Stomach (tissue), 9 donors: ENCODE measurements around the gene TTC7B. TPM values are rescaled to one million over a fixed set of nuclear protein-coding genes. Genes with fewer than 3 reads are reported as not detected.

Experiments used
- DNase-seq, 2 donors: peaks; one replicate each; pipeline versions ENCODE4 v3.0.0 to v3.0.0-alpha.2; 2013 to 2019
- H3K27ac ChIP-seq, 5 donors: fragments of 200-600 bp in 4 of 5; sonication (generic) in 4 of 5; one replicate each; pipeline ENCODE4 v1.5.1; 2013 to 2019; ENCODE audit warnings: mild to moderate bottlenecking in 1 of 5, moderate library complexity in 1 of 5
- H3K27me3 ChIP-seq, 3 donors: fragments of 200-600 bp; sonication (generic); one replicate each; pipeline ENCODE4 v1.5.1; 2017 to 2019; ENCODE audit warnings: mixed run types in 1 of 3
- H3K36me3 ChIP-seq, 4 donors: fragments of 200-600 bp; sonication (generic); 1 replicate in 3 of 4; 2 replicates in 1 of 4; pipeline ENCODE4 v1.5.1; 2016 to 2019
- H3K4me1 ChIP-seq, 4 donors: fragments of 200-600 bp; sonication (generic); one replicate each; pipeline ENCODE4 v1.5.1; 2016 to 2019
- H3K4me3 ChIP-seq, 4 donors: fragments of 200-600 bp; sonication (generic) in 3 of 4; one replicate each; pipeline ENCODE4 v1.5.1; 2016 to 2019; ENCODE audit warnings: mild to moderate bottlenecking in 1 of 4
- H3K9me3 ChIP-seq, 4 donors: fragments of 200-600 bp; sonication (generic); one replicate each; pipeline ENCODE4 v1.5.1; 2016 to 2019
- CTCF ChIP-seq, 7 experiments: fragments of 450-650 bp in 4 of 7; fragments of 200-600 bp in 3 of 7; sonication (generic) in 3 of 7; IDR thresholded peaks; one replicate each; pipeline ENCODE4 v1.5.1; 2016 to 2019; ENCODE audit warnings: antibody characterized with exemption in 7 of 7, control low read depth in 2 of 7, mild to moderate bottlenecking in 1 of 7
- EP300 ChIP-seq: sonication (generic); formaldehyde crosslinking; IDR thresholded peaks from one replicate; pipeline ENCODE4 v1.6.1; 2017; ENCODE audit warnings: antibody characterized with exemption
- POLR2A ChIP-seq, 4 donors: fragments of 450-650 bp; IDR thresholded peaks; one replicate each; pipeline ENCODE4 v1.6.1; 2016; ENCODE audit warnings: antibody characterized with exemption in 4 of 4, control low read depth in 2 of 4, mild to moderate bottlenecking in 1 of 4, moderate library complexity in 1 of 4
- POLR2AphosphoS5 ChIP-seq, 3 donors: sonication (generic); formaldehyde crosslinking; IDR thresholded peaks; one replicate each; pipeline ENCODE4 v1.6.1; 2016; ENCODE audit warnings: antibody characterized with exemption in 3 of 3
- WGBS, 5 donors: extraction: QIAGEN DNeasy Blood & Tissue Kit in 3 of 5; methylation state at CpG; one replicate each; pipeline versions ENCODE4 v1.1.5 to v1.1.7; 2013 to 2018; 5-methylcytosine and 5-hydroxymethylcytosine counted together
- intact Hi-C: fragments of 100-400 bp; cut with DNase I; formaldehyde crosslinking; loops from one replicate; pipeline ENCODE4 v1.15.1; 2023; ENCODE audit warnings: low total_unique reads
- polyA plus RNA-seq, 3 donors: library from polyadenylated mRNA; stranded (reverse); fragments of 200-250 nt; gene quantifications; one replicate each; pipeline ENCODE4 v1.2.3, GENCODE V29; 2013
- total RNA-seq, 5 donors: library from RNA; depleted of rRNA; stranded (reverse); fragments of >200 nt; gene quantifications; one replicate each; pipeline versions ENCODE4 v1.1.0 to v1.2.3, GENCODE V29; 2014 to 2016
- donor health status: healthy with polysubstance abuse.
- donor health status: Bipolar disorder and iron deficiency.
- donor health status: healthy.

The TTC7B gene
- total and polyA plus RNA-seq, 8 donors: 6.8 to 110 (median 17.7) TPM

- Histone ChIP-seq H3K27ac (no peak overlapping the region), H3K4me3 (no peak overlapping the region), H3K27me3 (no peaks in the 10 kb centered on the region), H3K9me3 (peaks cover 0 to 16% (median 5%) of the 10 kb centered on the region in 4 donors), H3K4me1 (peaks cover 0 to 10% (median 5%) of the 10 kb centered on the region in 4 donors), H3K36me3 (peaks cover 0 to 8% (median 0%) of the 10 kb centered on the region in 4 donors)
- TF ChIP-seq POLR2AphosphoS5 (IDR thresholded peaks at IDR 0.05) (no peak), CTCF (IDR thresholded peaks at IDR 0.05) (no peak), POLR2A (IDR thresholded peaks at IDR 0.05) (no peak), EP300 (no peak)
- intact Hi-C loops: no loop called here
- DNase-seq: no peak
Observed at GRCh38 chr14:90747909-90748308, 68.3 kb downstream of the TTC7B start.

- no peaks in the 10 kb centered on the region for H3K27me3 ChIP-seq
- H3K4me1 ChIP-seq: peaks cover 0 to 30% (median 12%) of the 10 kb centered on the region in 4 donors
- peak overlapping the region in 1 of 5 donors; percentile 55 for H3K27ac ChIP-seq
- intact Hi-C loops: no loop called here
- DNase-seq: no peak
- TF ChIP-seq POLR2AphosphoS5 (IDR thresholded peaks at IDR 0.05) (no peak), EP300 (no peak), POLR2A (IDR thresholded peaks at IDR 0.05) (no peak), CTCF (IDR thresholded peaks at IDR 0.05) (no peak)
- H3K9me3 ChIP-seq: peaks cover 0 to 8% (median 0%) of the 10 kb centered on the region in 4 donors
- no peak overlapping the region for H3K4me3 ChIP-seq
- peaks cover 0 to 8% (median 0%) of the 10 kb centered on the region in 4 donors for H3K36me3 ChIP-seq
- WGBS, 5 donors: 90 to 96% (median 91%) methylated on average over 10 of the region's 10 CpGs
Observed at GRCh38 chr14:90743826-90744225, 72.4 kb downstream of the TTC7B start.

- 46 to 75% (median 64%) methylated on average over 3 of the region's 3 CpGs for WGBS, 5 donors
- H3K36me3 ChIP-seq: peaks cover 0 to 8% (median 0%) of the 10 kb centered on the region in 4 donors
Observed at GRCh38 chr14:90743425-90743824, 72.8 kb downstream of the TTC7B start.

GRCh38 chr14:90742729-90743128, 73.5 kb downstream of the TTC7B start:
- Histone ChIP-seq H3K4me3 (no peak overlapping the region), H3K27me3 (no peaks in the 10 kb centered on the region), H3K9me3 (peaks cover 0 to under 1% (median 0%) of the 10 kb centered on the region in 4 donors), H3K27ac (peak overlapping the region in 2 of 5 donors; percentile 17 to 55), H3K36me3 (peaks cover 0 to 8% (median 0%) of the 10 kb centered on the region in 4 donors), H3K4me1 (peaks cover 0 to 30% (median 12%) of the 10 kb centered on the region in 4 donors)
- DNase-seq: peak in 1 of 2 donors; percentile 58
- intact Hi-C loops: no loop called here
- TF ChIP-seq POLR2AphosphoS5 (IDR thresholded peaks at IDR 0.05) (no peak), POLR2A (IDR thresholded peaks at IDR 0.05) (no peak), EP300 (no peak), CTCF (IDR thresholded peaks at IDR 0.05) (no peak)
- 60 to 74% (median 67%) methylated on average over 6 of the region's 6 CpGs for WGBS, 5 donors

More at GRCh38 chr14:90743425-90743824, 72.8 kb downstream of the TTC7B start:
- intact Hi-C loops: no loop called here
- Histone ChIP-seq H3K27ac (peak overlapping the region in 3 of 5 donors; percentile 17 to 55 (median 38)), H3K9me3 (peaks cover 0 to 7% (median 0%) of the 10 kb centered on the region in 4 donors), H3K4me1 (peaks cover 0 to 30% (median 12%) of the 10 kb centered on the region in 4 donors), H3K27me3 (no peaks in the 10 kb centered on the region), H3K4me3 (no peak overlapping the region)
- TF ChIP-seq POLR2AphosphoS5 (IDR thresholded peaks at IDR 0.05) (no peak), EP300 (no peak), CTCF (IDR thresholded peaks at IDR 0.05) (no peak), POLR2A (IDR thresholded peaks at IDR 0.05) (no peak)
- DNase-seq: peak in 1 of 2 donors; percentile 56
